T-helper 17 cell (primary cell): ENCODE results near the gene PTGDS. TPM values are rescaled to one million over a fixed set of nuclear protein-coding genes. Genes with fewer than 3 reads are reported as not detected.

Experiments
- ATAC-seq: fragments of 150-1000 bp; cut with Tn5 transposase; 2 replicates; pipeline ENCODE4 v1.10.0; 2021; ENCODE audit warnings: mild to moderate bottlenecking, moderate library complexity
- DNase-seq, 3 donors: peaks; one replicate each; pipeline versions ENCODE4 v3.0.0 to v3.0.0-alpha.2; 2020 to 2021
- H3K9me3 ChIP-seq: one replicate; pipeline ENCODE4 v1.7.0; 2013; ENCODE audit warnings: low read length, mild to moderate bottlenecking; ENCODE audit not compliant: control insufficient read depth, poor library complexity, severe bottlenecking
- H3K27ac Mint-ChIP-seq: one replicate; pipeline ENCODE4 v1.8.0; 2022; ENCODE audit warnings: mild to moderate bottlenecking, moderate library complexity, mixed read lengths
- H3K27me3 Mint-ChIP-seq: one replicate; pipeline ENCODE4 v1.8.0; 2022; ENCODE audit warnings: mixed read lengths
- H3K36me3 Mint-ChIP-seq: one replicate; pipeline ENCODE4 v1.8.0; 2022; ENCODE audit warnings: low read depth, mixed read lengths
- H3K4me1 Mint-ChIP-seq: one replicate; pipeline ENCODE4 v1.8.0; 2022; ENCODE audit warnings: mild to moderate bottlenecking, mixed read lengths
- H3K4me3 Mint-ChIP-seq: one replicate; pipeline ENCODE4 v1.8.0; 2022; ENCODE audit warnings: mild to moderate bottlenecking, moderate library complexity, mixed read lengths
- total RNA-seq, 4 donors: library from RNA in 2 of 4; stranded (reverse) in 2 of 4; gene quantifications; one replicate each; pipeline ENCODE4 v1.2.3 and lab custom pipeline; 2022 to 2026

The PTGDS gene
- total RNA-seq, 2 donors from 2014 or later: 21.4 to 166 TPM

GRCh38 chr9:136965771-136966484 lies 11.4 kb upstream of the PTGDS start:
- Mint-ChIP-seq H3K4me3 (peak overlapping the region; percentile 86), H3K36me3 (no peaks in the 10 kb centered on the region), H3K27ac (peak overlapping the region; percentile 93), H3K27me3 (no peaks in the 10 kb centered on the region), H3K4me1 (peaks cover 28% of the 10 kb centered on the region)
- DNase-seq: no peak
- ATAC-seq: peak; percentile 57
- no peaks in the 10 kb centered on the region for H3K9me3 ChIP-seq

- no peak for ATAC-seq
- H3K4me1 Mint-ChIP-seq: peaks cover 20% of the 10 kb centered on the region
- no peak for DNase-seq
These were observed 8.8 kb upstream of the PTGDS start for GRCh38 chr9:136968333-136969127.

GRCh38 chr9:136969150-136969549 lies 8.2 kb upstream of the PTGDS start:
- Mint-ChIP-seq H3K4me3 (no peak overlapping the region), H3K36me3 (no peaks in the 10 kb centered on the region), H3K4me1 (peaks cover 23% of the 10 kb centered on the region), H3K27ac (no peak overlapping the region), H3K27me3 (no peaks in the 10 kb centered on the region)
- ATAC-seq (no peak), DNase-seq (no peak)
- H3K9me3 ChIP-seq: no peaks in the 10 kb centered on the region

More at GRCh38 chr9:136968333-136969127, 8.8 kb upstream of the PTGDS start:
- no peaks in the 10 kb centered on the region for H3K9me3 ChIP-seq
- H3K27me3 Mint-ChIP-seq: no peaks in the 10 kb centered on the region
- H3K4me3 Mint-ChIP-seq: no peak overlapping the region
- H3K36me3 Mint-ChIP-seq: no peaks in the 10 kb centered on the region
- H3K27ac Mint-ChIP-seq: no peak overlapping the region

- ATAC-seq (no peak), DNase-seq (no peak)
- Mint-ChIP-seq H3K27me3 (no peaks in the 10 kb centered on the region), H3K4me1 (peaks cover 21% of the 10 kb centered on the region), H3K4me3 (no peak overlapping the region), H3K27ac (no peak overlapping the region), H3K36me3 (no peaks in the 10 kb centered on the region)
- H3K9me3 ChIP-seq: no peaks in the 10 kb centered on the region
These were observed 7.5 kb upstream of the PTGDS start for GRCh38 chr9:136969774-136970173.

- H3K4me1 Mint-ChIP-seq: peaks cover 26% of the 10 kb centered on the region
- DNase-seq (no peak), ATAC-seq (no peak)
- no peaks in the 10 kb centered on the region for H3K27me3 Mint-ChIP-seq
- H3K36me3 Mint-ChIP-seq: no peaks in the 10 kb centered on the region
- no peak overlapping the region for H3K4me3 Mint-ChIP-seq
- H3K27ac Mint-ChIP-seq: no peak overlapping the region
- H3K9me3 ChIP-seq: no peaks in the 10 kb centered on the region
These were observed 6.9 kb upstream of the PTGDS start for GRCh38 chr9:136970361-136970760.

- Mint-ChIP-seq H3K27ac (no peak overlapping the region), H3K4me3 (no peak overlapping the region), H3K4me1 (peaks cover 22% of the 10 kb centered on the region), H3K36me3 (no peaks in the 10 kb centered on the region), H3K27me3 (no peaks in the 10 kb centered on the region)
- DNase-seq (no peak), ATAC-seq (no peak)
- no peaks in the 10 kb centered on the region for H3K9me3 ChIP-seq
These were observed 5.6 kb upstream of the PTGDS start for GRCh38 chr9:136971746-136972145.

GRCh38 chr9:136972335-136972734 lies 5.0 kb upstream of the PTGDS start:
- H3K27me3 Mint-ChIP-seq: no peaks in the 10 kb centered on the region
- no peak for ATAC-seq

GRCh38 chr9:136972743-136973142 lies 4.6 kb upstream of the PTGDS start:
- no peak overlapping the region for H3K27ac Mint-ChIP-seq
- ATAC-seq (no peak), DNase-seq (no peak)
- H3K4me1 Mint-ChIP-seq: peaks cover 20% of the 10 kb centered on the region
- no peaks in the 10 kb centered on the region for H3K27me3 Mint-ChIP-seq
- H3K4me3 Mint-ChIP-seq: no peak overlapping the region
- H3K36me3 Mint-ChIP-seq: no peaks in the 10 kb centered on the region
- no peaks in the 10 kb centered on the region for H3K9me3 ChIP-seq

More at GRCh38 chr9:136972335-136972734, 5.0 kb upstream of the PTGDS start:
- peaks cover 20% of the 10 kb centered on the region for H3K4me1 Mint-ChIP-seq
- H3K27ac Mint-ChIP-seq: no peak overlapping the region
- H3K36me3 Mint-ChIP-seq: no peaks in the 10 kb centered on the region
- no peak for DNase-seq
- no peak overlapping the region for H3K4me3 Mint-ChIP-seq
- no peaks in the 10 kb centered on the region for H3K9me3 ChIP-seq

- H3K27ac Mint-ChIP-seq: peak overlapping the region; percentile 74
- H3K4me1 Mint-ChIP-seq: peaks cover 20% of the 10 kb centered on the region
- ATAC-seq (no peak), DNase-seq (no peak)
- H3K27me3 Mint-ChIP-seq: no peaks in the 10 kb centered on the region
- no peaks in the 10 kb centered on the region for H3K36me3 Mint-ChIP-seq
- H3K9me3 ChIP-seq: no peaks in the 10 kb centered on the region
- H3K4me3 Mint-ChIP-seq: peak overlapping the region; percentile 86
These were observed 3.4 kb upstream of the PTGDS start for GRCh38 chr9:136973618-136974617.

- no peaks in the 10 kb centered on the region for H3K9me3 ChIP-seq
- Mint-ChIP-seq H3K27ac (peak overlapping the region; percentile 74), H3K4me3 (peak overlapping the region; percentile 86), H3K4me1 (peaks cover 20% of the 10 kb centered on the region), H3K27me3 (no peaks in the 10 kb centered on the region), H3K36me3 (no peaks in the 10 kb centered on the region)
- ATAC-seq: no peak
- DNase-seq: no peak
These were observed 2.3 kb upstream of the PTGDS start for GRCh38 chr9:136974817-136975535.

- H3K4me1 Mint-ChIP-seq: peaks cover 22% of the 10 kb centered on the region
- H3K9me3 ChIP-seq: no peaks in the 10 kb centered on the region
- peak overlapping the region; percentile 86 for H3K4me3 Mint-ChIP-seq
- no peaks in the 10 kb centered on the region for H3K27me3 Mint-ChIP-seq
- ATAC-seq (no peak), DNase-seq (peak in 1 of 3 donors; percentile 39)
- no peaks in the 10 kb centered on the region for H3K36me3 Mint-ChIP-seq
- H3K27ac Mint-ChIP-seq: peak overlapping the region; percentile 74
These were observed 1.7 kb upstream of the PTGDS start for GRCh38 chr9:136975644-136976043.

GRCh38 chr9:136977649-136978072 lies 357 bp downstream of the PTGDS start:
- Mint-ChIP-seq H3K4me3 (peak overlapping the region; percentile 86), H3K36me3 (no peaks in the 10 kb centered on the region), H3K27me3 (no peaks in the 10 kb centered on the region), H3K27ac (no peak overlapping the region), H3K4me1 (peaks cover 24% of the 10 kb centered on the region)
- ATAC-seq (no peak), DNase-seq (no peak)
- H3K9me3 ChIP-seq: no peaks in the 10 kb centered on the region
